WTC11 (cell line): ENCODE data around the gene NAA16.

ENCODE experiments used
- CREB1 ChIP-seq: sonication (generic); formaldehyde crosslinking; IDR thresholded peaks from 2 replicates; pipeline ENCODE4 v1.8.0; 2023; ENCODE audit warnings: mild to moderate bottlenecking, missing genetic modification reagents
- ESRRA ChIP-seq: sonication (generic); formaldehyde crosslinking; IDR thresholded peaks from 2 replicates; pipeline ENCODE4 v1.8.1; 2022; ENCODE audit warnings: mild to moderate bottlenecking, missing genetic modification reagents, borderline replicate concordance
- JUN ChIP-seq: sonication (generic); formaldehyde crosslinking; IDR thresholded peaks from 2 replicates; pipeline ENCODE4 v1.8.0; 2023; ENCODE audit warnings: mild to moderate bottlenecking, missing genetic modification reagents
- SP1 ChIP-seq: sonication (generic); formaldehyde crosslinking; conservative IDR thresholded peaks from 2 replicates; pipeline ENCODE4 v1.8.1; 2022; ENCODE audit warnings: missing genetic modification reagents
- TCF7 ChIP-seq: sonication (generic); formaldehyde crosslinking; IDR thresholded peaks from 2 replicates; pipeline ENCODE4 v1.8.0; 2022; ENCODE audit warnings: mild to moderate bottlenecking, low read depth, missing genetic modification reagents, moderate library complexity
- TF ChIP-seq, protein P1 (sequence below): fragments of 200-600 bp; IDR thresholded peaks from 2 replicates; pipeline ENCODE4 v1.8.0; 2022; ENCODE audit warnings: antibody characterized with exemption
- TF ChIP-seq, protein P2 (sequence below): sonication (generic); formaldehyde crosslinking; IDR thresholded peaks from 2 replicates; pipeline ENCODE4 v1.8.1; 2023; ENCODE audit warnings: mild to moderate bottlenecking, missing genetic modification reagents, moderate library complexity

DNA sequence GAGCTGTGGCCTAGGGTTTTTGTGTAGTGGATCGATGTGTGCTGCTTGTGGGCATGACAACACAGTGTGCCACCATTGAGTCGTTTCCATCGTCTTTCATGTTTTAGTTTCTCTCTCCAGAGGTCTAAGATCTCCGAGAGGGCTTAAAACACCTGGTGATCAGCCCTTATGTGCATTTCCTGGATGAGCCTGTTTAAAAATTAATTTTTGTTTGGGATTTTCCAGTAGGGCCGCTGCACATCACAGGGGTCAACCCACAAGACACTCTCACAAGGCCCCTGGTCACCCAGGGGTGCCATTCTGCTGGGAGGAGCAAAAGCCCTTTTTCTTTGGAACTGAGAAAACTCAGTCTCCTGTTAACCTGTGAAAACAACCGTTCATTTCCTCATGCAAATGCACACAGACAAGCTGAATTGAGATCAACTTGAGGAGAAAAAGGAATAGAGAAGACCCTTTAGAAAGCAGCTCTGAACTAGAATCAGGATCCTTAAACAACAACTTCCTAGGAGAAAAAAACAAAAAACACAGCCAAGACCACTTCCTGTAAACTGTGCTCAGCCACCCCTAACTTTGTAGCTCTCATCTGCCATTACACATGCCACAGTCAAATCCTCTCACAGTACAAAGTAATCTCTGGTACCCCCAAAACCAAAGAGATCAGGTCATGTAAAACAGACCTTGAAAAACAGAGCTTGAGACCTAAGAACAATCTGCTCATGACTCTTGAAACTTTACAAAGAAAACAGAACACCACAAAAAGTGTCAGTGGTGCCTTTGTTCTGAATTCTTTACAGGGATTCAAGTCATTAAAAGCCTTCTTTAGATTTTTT, 39.4 kb upstream of the NAA16 start:
- TF ChIP-seq, protein P1, sequence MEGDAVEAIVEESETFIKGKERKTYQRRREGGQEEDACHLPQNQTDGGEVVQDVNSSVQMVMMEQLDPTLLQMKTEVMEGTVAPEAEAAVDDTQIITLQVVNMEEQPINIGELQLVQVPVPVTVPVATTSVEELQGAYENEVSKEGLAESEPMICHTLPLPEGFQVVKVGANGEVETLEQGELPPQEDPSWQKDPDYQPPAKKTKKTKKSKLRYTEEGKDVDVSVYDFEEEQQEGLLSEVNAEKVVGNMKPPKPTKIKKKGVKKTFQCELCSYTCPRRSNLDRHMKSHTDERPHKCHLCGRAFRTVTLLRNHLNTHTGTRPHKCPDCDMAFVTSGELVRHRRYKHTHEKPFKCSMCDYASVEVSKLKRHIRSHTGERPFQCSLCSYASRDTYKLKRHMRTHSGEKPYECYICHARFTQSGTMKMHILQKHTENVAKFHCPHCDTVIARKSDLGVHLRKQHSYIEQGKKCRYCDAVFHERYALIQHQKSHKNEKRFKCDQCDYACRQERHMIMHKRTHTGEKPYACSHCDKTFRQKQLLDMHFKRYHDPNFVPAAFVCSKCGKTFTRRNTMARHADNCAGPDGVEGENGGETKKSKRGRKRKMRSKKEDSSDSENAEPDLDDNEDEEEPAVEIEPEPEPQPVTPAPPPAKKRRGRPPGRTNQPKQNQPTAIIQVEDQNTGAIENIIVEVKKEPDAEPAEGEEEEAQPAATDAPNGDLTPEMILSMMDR: no peak
- TF ChIP-seq JUN (CRISPR knock-in tag): no peak
- no peak for TF ChIP-seq SP1 (CRISPR knock-in tag)
- no peak for TF ChIP-seq TCF7 (CRISPR knock-in tag)
- no peak for TF ChIP-seq CREB1 (CRISPR knock-in tag)
- TF ChIP-seq, protein P2, sequence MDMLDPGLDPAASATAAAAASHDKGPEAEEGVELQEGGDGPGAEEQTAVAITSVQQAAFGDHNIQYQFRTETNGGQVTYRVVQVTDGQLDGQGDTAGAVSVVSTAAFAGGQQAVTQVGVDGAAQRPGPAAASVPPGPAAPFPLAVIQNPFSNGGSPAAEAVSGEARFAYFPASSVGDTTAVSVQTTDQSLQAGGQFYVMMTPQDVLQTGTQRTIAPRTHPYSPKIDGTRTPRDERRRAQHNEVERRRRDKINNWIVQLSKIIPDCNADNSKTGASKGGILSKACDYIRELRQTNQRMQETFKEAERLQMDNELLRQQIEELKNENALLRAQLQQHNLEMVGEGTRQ (CRISPR knock-in tag): no peak
- TF ChIP-seq ESRRA (CRISPR knock-in tag): no peak
